ENCODE results near the gene ADAM23. TPM values are rescaled to one million over a fixed set of nuclear protein-coding genes. Genes with fewer than 3 reads are reported as not detected.

Gene ADAM23
- total RNA-seq, 1 experiment from 2014 or later: not detected

DNA sequence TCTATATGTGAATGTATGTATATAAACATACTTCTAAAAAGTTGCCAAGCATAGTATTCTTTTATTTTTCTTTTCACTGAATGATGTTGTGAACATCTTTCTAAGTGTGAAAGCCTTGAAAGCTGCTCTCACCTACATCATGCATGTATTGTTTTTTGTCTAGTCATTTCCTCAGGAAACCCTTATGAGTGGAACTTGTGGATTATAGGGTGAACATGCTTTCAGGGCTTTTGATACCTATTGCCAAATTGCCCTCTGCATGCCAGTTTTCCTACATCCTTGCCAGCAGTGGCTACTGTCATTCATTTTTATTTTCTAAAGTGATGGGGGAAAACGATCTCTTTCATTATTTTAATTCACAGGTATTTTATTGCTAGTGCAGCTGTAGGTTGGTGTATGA, 78.3 kb downstream of the ADAM23 start:
- no peak overlapping the region for H2AFZ ChIP-seq (ENCODE audit: low read length)
- no peaks in the 10 kb centered on the region for H3K9me2 ChIP-seq (replicated peaks; ENCODE audit: insufficient read depth, low read length)
- H3K36me3 ChIP-seq (ENCODE audit: insufficient read depth, low read length): no peaks in the 10 kb centered on the region
- no peaks in the 10 kb centered on the region for H4K20me1 ChIP-seq (ENCODE audit: insufficient read depth, low read depth, low read length)
- no peak overlapping the region for H3K9ac ChIP-seq (ENCODE audit: low read length)
- no peak for DNase-seq
- H3K27me3 ChIP-seq (ENCODE audit: low read length): no peaks in the 10 kb centered on the region
- H3K4me1 ChIP-seq (ENCODE audit: low read length): no peaks in the 10 kb centered on the region
- H3K4me2 ChIP-seq (ENCODE audit: low read depth, low read length, poor library complexity, severe bottlenecking): no peak overlapping the region
- no peaks in the 10 kb centered on the region for H3K9me3 ChIP-seq (ENCODE audit: low read length)
- H3K4me3 ChIP-seq (ENCODE audit: low read length): no peak overlapping the region
- no peak overlapping the region for H3K27ac ChIP-seq (ENCODE audit: low read length)
- H3K79me2 ChIP-seq (ENCODE audit: low read length): no peaks in the 10 kb centered on the region

DNA sequence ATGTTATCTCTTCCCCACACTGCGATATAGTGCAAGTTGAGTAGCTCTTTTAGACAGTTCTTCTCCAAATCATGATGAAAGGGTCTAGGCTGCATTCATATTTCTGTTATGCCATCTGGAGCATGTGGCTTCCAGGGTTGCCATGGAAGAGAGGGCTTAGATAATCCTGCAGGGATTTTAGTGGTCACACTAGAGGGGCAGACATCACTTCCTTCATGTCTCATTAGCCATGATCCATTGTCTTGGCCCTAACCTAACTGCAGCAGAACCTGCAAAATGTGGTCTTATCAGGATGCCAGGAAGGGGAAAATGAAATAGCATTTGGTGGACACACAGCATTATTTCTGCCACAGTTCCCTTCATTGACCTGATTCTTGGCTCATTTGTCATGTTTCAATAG, 83.1 kb downstream of the ADAM23 start:
- Histone ChIP-seq H3K4me2 (ENCODE audit: low read depth, low read length, poor library complexity, severe bottlenecking) (no peak overlapping the region), H3K4me3 (ENCODE audit: low read length) (no peak overlapping the region), H3K9me3 (ENCODE audit: low read length) (no peaks in the 10 kb centered on the region), H3K36me3 (ENCODE audit: insufficient read depth, low read length) (no peaks in the 10 kb centered on the region), H3K4me1 (ENCODE audit: low read length) (no peaks in the 10 kb centered on the region), H3K9me2 (replicated peaks; ENCODE audit: insufficient read depth, low read length) (no peaks in the 10 kb centered on the region), H2AFZ (ENCODE audit: low read length) (no peak overlapping the region), H3K79me2 (ENCODE audit: low read length) (no peaks in the 10 kb centered on the region), H3K27ac (ENCODE audit: low read length) (no peak overlapping the region), H4K20me1 (ENCODE audit: insufficient read depth, low read depth, low read length) (no peaks in the 10 kb centered on the region), H3K27me3 (ENCODE audit: low read length) (no peaks in the 10 kb centered on the region), H3K9ac (ENCODE audit: low read length) (no peak overlapping the region)
- no peak for DNase-seq

DNA sequence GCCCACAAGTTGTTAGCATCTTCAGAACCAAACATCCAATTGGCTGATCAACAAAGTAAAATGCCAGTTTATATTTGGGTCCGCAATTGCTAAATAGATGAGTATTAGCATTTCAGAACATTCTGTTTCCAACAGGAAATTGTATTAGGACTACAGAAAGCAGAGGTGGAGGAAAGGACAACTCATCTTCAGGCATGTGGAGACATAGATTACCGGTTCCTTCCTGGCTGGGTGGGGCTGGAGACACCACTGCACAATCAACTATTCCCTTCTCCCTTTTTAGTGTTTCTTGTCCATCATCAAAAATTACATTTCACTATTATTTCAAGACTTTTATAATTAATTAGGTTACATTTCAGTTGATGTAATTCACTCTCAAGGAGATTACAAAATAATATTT, 83.8 kb downstream of the ADAM23 start:
- no peaks in the 10 kb centered on the region for H3K27me3 ChIP-seq (ENCODE audit: low read length)
- H3K27ac ChIP-seq (ENCODE audit: low read length): no peak overlapping the region
- no peak overlapping the region for H3K4me2 ChIP-seq (ENCODE audit: low read depth, low read length, poor library complexity, severe bottlenecking)
- H3K79me2 ChIP-seq (ENCODE audit: low read length): no peaks in the 10 kb centered on the region
- H2AFZ ChIP-seq (ENCODE audit: low read length): no peak overlapping the region
- no peak overlapping the region for H3K9ac ChIP-seq (ENCODE audit: low read length)
- H3K36me3 ChIP-seq (ENCODE audit: insufficient read depth, low read length): no peaks in the 10 kb centered on the region
- no peak for DNase-seq
- no peak overlapping the region for H3K4me3 ChIP-seq (ENCODE audit: low read length)
- H3K9me3 ChIP-seq (ENCODE audit: low read length): no peaks in the 10 kb centered on the region
- no peaks in the 10 kb centered on the region for H3K4me1 ChIP-seq (ENCODE audit: low read length)
- H4K20me1 ChIP-seq (ENCODE audit: insufficient read depth, low read depth, low read length): no peaks in the 10 kb centered on the region
- H3K9me2 ChIP-seq (replicated peaks; ENCODE audit: insufficient read depth, low read length): no peaks in the 10 kb centered on the region

DNA sequence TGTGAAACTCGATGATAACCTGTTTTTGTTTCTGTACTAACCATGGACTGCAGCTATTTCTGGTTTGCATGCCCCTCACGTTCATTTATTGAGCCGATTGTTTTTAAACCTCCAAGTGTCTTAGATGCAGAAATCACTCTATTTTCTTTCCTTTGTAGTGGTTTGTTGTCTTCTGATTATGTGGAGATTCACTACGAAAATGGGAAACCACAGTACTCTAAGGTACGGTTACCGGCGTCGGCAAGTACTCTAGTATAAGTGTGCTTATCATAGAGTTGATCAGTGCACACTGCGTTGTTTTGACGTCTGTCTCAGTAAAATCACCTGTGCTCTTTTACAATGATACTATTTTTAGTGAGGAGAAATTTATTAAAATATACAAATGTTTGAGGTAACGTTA, 87.4 kb downstream of the ADAM23 start:
- H3K4me2 ChIP-seq (ENCODE audit: low read depth, low read length, poor library complexity, severe bottlenecking): no peak overlapping the region
- no peak for DNase-seq
- no peak overlapping the region for H2AFZ ChIP-seq (ENCODE audit: low read length)
- no peak overlapping the region for H3K27ac ChIP-seq (ENCODE audit: low read length)
- H3K27me3 ChIP-seq (ENCODE audit: low read length): no peaks in the 10 kb centered on the region
- no peak overlapping the region for H3K4me3 ChIP-seq (ENCODE audit: low read length)
- no peak overlapping the region for H3K9ac ChIP-seq (ENCODE audit: low read length)
- H3K9me2 ChIP-seq (replicated peaks; ENCODE audit: insufficient read depth, low read length): no peaks in the 10 kb centered on the region
- no peaks in the 10 kb centered on the region for H4K20me1 ChIP-seq (ENCODE audit: insufficient read depth, low read depth, low read length)
- H3K36me3 ChIP-seq (ENCODE audit: insufficient read depth, low read length): no peaks in the 10 kb centered on the region
- H3K79me2 ChIP-seq (ENCODE audit: low read length): no peaks in the 10 kb centered on the region
- no peaks in the 10 kb centered on the region for H3K4me1 ChIP-seq (ENCODE audit: low read length)
- no peaks in the 10 kb centered on the region for H3K9me3 ChIP-seq (ENCODE audit: low read length)

DNA sequence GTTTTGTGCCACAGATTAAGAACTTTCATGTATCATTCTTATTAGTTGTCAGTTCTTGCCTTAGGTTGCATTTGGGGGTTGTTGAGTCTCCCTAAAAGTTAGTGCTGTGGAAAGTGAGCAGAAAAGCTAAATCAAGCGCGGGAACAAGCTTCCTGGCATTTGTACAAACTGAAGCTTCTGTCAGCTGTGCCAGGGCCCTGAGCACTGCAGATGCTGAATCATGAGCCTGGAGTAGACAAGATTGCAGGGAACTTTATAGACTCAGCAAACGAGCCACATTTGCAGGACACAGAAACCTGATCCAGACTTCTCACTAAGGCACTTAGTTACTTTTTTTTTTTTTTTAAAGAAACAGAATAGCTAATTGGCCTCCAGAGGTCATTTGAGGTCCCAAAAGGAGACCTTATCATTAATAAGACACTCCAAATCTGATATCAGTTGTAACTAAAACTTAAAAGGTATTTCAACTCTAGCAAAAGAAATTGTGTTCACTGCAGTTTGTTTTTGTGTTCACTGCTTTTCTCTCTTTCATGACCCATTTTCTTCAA, 88.7 kb downstream of the ADAM23 start:
- H3K36me3 ChIP-seq (ENCODE audit: insufficient read depth, low read length): no peaks in the 10 kb centered on the region
- no peak overlapping the region for H2AFZ ChIP-seq (ENCODE audit: low read length)
- no peaks in the 10 kb centered on the region for H3K79me2 ChIP-seq (ENCODE audit: low read length)
- no peaks in the 10 kb centered on the region for H3K4me1 ChIP-seq (ENCODE audit: low read length)
- H3K4me3 ChIP-seq (ENCODE audit: low read length): no peak overlapping the region
- no peak overlapping the region for H3K4me2 ChIP-seq (ENCODE audit: low read depth, low read length, poor library complexity, severe bottlenecking)
- no peaks in the 10 kb centered on the region for H3K9me3 ChIP-seq (ENCODE audit: low read length)
- no peaks in the 10 kb centered on the region for H3K27me3 ChIP-seq (ENCODE audit: low read length)
- no peak for DNase-seq
- H3K27ac ChIP-seq (ENCODE audit: low read length): no peak overlapping the region
- H4K20me1 ChIP-seq (ENCODE audit: insufficient read depth, low read depth, low read length): no peaks in the 10 kb centered on the region
- no peak overlapping the region for H3K9ac ChIP-seq (ENCODE audit: low read length)
- no peaks in the 10 kb centered on the region for H3K9me2 ChIP-seq (replicated peaks; ENCODE audit: insufficient read depth, low read length)

DNA sequence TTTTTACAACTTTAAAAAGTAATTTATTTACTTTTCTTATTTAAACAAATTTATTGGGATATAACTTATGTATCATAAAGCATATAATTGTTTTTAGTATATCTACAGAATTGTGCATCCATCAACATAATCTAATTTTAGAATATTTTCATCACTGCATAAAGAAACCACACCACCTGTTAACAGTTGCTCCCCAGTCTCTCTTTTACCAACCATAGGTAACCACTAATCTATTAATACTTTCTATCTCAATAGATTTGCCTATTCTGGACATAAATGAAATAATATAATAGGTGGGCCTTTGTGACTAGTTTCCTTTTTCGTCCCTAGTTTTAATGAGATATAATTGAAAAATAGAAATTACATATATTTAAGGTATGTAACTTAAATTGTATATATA, 90.6 kb downstream of the ADAM23 start:
- no peak overlapping the region for H3K4me3 ChIP-seq (ENCODE audit: low read length)
- no peak overlapping the region for H2AFZ ChIP-seq (ENCODE audit: low read length)
- no peaks in the 10 kb centered on the region for H3K9me3 ChIP-seq (ENCODE audit: low read length)
- H3K27ac ChIP-seq (ENCODE audit: low read length): no peak overlapping the region
- no peaks in the 10 kb centered on the region for H3K79me2 ChIP-seq (ENCODE audit: low read length)
- H3K27me3 ChIP-seq (ENCODE audit: low read length): no peaks in the 10 kb centered on the region
- H3K4me1 ChIP-seq (ENCODE audit: low read length): no peaks in the 10 kb centered on the region
- H3K9me2 ChIP-seq (replicated peaks; ENCODE audit: insufficient read depth, low read length): no peaks in the 10 kb centered on the region
- H3K9ac ChIP-seq (ENCODE audit: low read length): no peak overlapping the region
- no peak overlapping the region for H3K4me2 ChIP-seq (ENCODE audit: low read depth, low read length, poor library complexity, severe bottlenecking)
- DNase-seq: no peak
- no peaks in the 10 kb centered on the region for H4K20me1 ChIP-seq (ENCODE audit: insufficient read depth, low read depth, low read length)
- no peaks in the 10 kb centered on the region for H3K36me3 ChIP-seq (ENCODE audit: insufficient read depth, low read length)

DNA sequence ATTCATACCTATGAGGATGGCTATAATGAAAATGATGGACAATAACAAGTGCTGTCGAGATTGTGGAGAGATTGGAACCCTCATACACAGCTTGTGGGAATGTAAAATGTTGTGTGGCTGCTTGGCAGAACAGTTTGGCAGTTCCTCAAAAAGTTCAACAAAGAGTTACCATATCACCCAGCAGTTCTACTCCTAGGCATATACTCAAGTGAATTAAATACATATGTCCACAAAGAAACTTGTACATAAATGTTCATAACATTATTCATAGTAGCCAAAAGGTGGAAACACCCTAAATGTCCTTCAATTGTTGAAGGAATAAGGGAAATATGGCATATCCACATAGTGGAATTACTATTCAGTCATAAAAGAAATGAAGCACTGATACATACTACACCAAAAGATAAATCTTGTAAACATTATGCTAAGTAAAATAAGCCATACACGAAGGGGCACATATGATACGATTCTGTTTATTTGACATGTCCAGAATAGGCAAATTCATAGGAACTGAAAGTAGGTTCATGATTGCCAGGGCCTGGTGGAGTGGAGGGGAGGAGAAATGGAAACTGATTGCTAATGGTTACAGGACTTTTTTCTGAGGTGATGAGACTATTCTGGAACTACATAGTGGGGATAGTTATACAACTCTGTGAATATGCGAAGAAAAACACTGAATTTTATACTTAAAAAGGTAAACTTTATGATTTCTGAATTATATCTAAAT, 92.1 kb downstream of the ADAM23 start:
- H3K4me1 ChIP-seq (ENCODE audit: low read length): no peaks in the 10 kb centered on the region
- no peaks in the 10 kb centered on the region for H3K9me3 ChIP-seq (ENCODE audit: low read length)
- no peak overlapping the region for H3K4me3 ChIP-seq (ENCODE audit: low read length)
- H2AFZ ChIP-seq (ENCODE audit: low read length): no peak overlapping the region
- H3K9ac ChIP-seq (ENCODE audit: low read length): no peak overlapping the region
- no peak overlapping the region for H3K27ac ChIP-seq (ENCODE audit: low read length)
- no peaks in the 10 kb centered on the region for H3K36me3 ChIP-seq (ENCODE audit: insufficient read depth, low read length)
- no peaks in the 10 kb centered on the region for H4K20me1 ChIP-seq (ENCODE audit: insufficient read depth, low read depth, low read length)
- H3K4me2 ChIP-seq (ENCODE audit: low read depth, low read length, poor library complexity, severe bottlenecking): no peak overlapping the region
- H3K27me3 ChIP-seq (ENCODE audit: low read length): no peaks in the 10 kb centered on the region
- no peaks in the 10 kb centered on the region for H3K9me2 ChIP-seq (replicated peaks; ENCODE audit: insufficient read depth, low read length)
- DNase-seq: no peak
- H3K79me2 ChIP-seq (ENCODE audit: low read length): no peaks in the 10 kb centered on the region

DNA sequence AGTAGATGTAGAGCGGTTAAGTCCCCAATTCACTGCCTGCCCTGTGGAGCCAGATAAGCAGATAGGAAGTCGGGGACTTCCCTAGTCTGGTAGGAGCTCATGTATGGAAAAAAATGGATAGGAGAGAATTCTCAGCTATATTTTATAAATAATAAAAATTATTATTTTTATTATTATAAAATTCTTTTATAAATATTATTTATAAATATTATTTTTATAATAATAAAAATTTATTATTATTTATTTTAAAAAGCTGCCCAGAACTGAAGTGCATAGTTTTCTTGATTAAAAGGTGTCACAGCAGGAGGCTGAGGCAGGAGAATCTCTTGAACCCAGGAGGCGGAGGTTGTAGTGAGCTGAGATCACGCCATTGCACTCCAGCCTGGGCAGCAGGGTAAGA, 97.4 kb downstream of the ADAM23 start:
- Histone ChIP-seq H3K9ac (ENCODE audit: low read length) (no peak overlapping the region), H3K27me3 (ENCODE audit: low read length) (no peaks in the 10 kb centered on the region), H4K20me1 (ENCODE audit: insufficient read depth, low read depth, low read length) (no peaks in the 10 kb centered on the region), H3K9me3 (ENCODE audit: low read length) (no peaks in the 10 kb centered on the region), H3K4me1 (ENCODE audit: low read length) (no peaks in the 10 kb centered on the region), H3K79me2 (ENCODE audit: low read length) (no peaks in the 10 kb centered on the region), H2AFZ (ENCODE audit: low read length) (no peak overlapping the region), H3K4me3 (ENCODE audit: low read length) (no peak overlapping the region), H3K4me2 (ENCODE audit: low read depth, low read length, poor library complexity, severe bottlenecking) (no peak overlapping the region), H3K27ac (ENCODE audit: low read length) (no peak overlapping the region), H3K9me2 (replicated peaks; ENCODE audit: insufficient read depth, low read length) (no peaks in the 10 kb centered on the region), H3K36me3 (ENCODE audit: insufficient read depth, low read length) (no peaks in the 10 kb centered on the region)
- DNase-seq: no peak
